GM18507 (cell line): ENCODE results near the gene PTPRU.

Source experiments
- DNase-seq: peaks from one replicate; pipeline ENCODE4 v3.0.0; 2011; ENCODE audit warnings: low read depth; ENCODE audit not compliant: insufficient read length; ENCODE audit errors: extremely low spot score
- FAIRE-seq: peaks from 2 replicates; lab custom pipeline; 2011; peaks lifted over from hg19 to GRCh38; lab: Jason Lieb, UNC

Gene PTPRU

GRCh38 chr1:29240986-29241385 is 4.7 kb downstream of the PTPRU start:
- FAIRE-seq: no peak
- DNase-seq: no peak

- FAIRE-seq (no peak), DNase-seq (no peak)
These were observed 6.9 kb downstream of the PTPRU start for GRCh38 chr1:29243023-29243870.

GRCh38 chr1:29243871-29244200 is 7.5 kb downstream of the PTPRU start:
- DNase-seq: no peak
- no peak for FAIRE-seq

GRCh38 chr1:29245261-29245660 is 8.9 kb downstream of the PTPRU start:
- FAIRE-seq (no peak), DNase-seq (no peak)

- no peak for FAIRE-seq
- no peak for DNase-seq
These were observed 9.6 kb downstream of the PTPRU start for GRCh38 chr1:29245876-29246275.

- DNase-seq (no peak), FAIRE-seq (no peak)
These were observed 10.7 kb downstream of the PTPRU start for GRCh38 chr1:29247044-29247443.

GRCh38 chr1:29247571-29248273 is 11.4 kb downstream of the PTPRU start:
- FAIRE-seq (no peak), DNase-seq (no peak)

- FAIRE-seq: no peak
- no peak for DNase-seq
These were observed 12.1 kb downstream of the PTPRU start for GRCh38 chr1:29248409-29248808.

- FAIRE-seq (no peak), DNase-seq (no peak)
These were observed 12.9 kb downstream of the PTPRU start for GRCh38 chr1:29249170-29249691.

GRCh38 chr1:29249951-29250581 is 13.7 kb downstream of the PTPRU start:
- DNase-seq (no peak), FAIRE-seq (no peak)

- FAIRE-seq (no peak), DNase-seq (no peak)
These were observed 15.1 kb downstream of the PTPRU start for GRCh38 chr1:29251164-29252124.

GRCh38 chr1:29253180-29253579 is 16.9 kb downstream of the PTPRU start:
- FAIRE-seq: no peak
- DNase-seq: no peak

GRCh38 chr1:29254346-29254745 is 18.0 kb downstream of the PTPRU start:
- DNase-seq: no peak
- FAIRE-seq: no peak

GRCh38 chr1:29255134-29255666 is 18.9 kb downstream of the PTPRU start:
- DNase-seq (no peak), FAIRE-seq (no peak)

- no peak for DNase-seq
- no peak for FAIRE-seq
These were observed 20.1 kb downstream of the PTPRU start for GRCh38 chr1:29256394-29256793.

- no peak for FAIRE-seq
- no peak for DNase-seq
These were observed 20.9 kb downstream of the PTPRU start for GRCh38 chr1:29256979-29257804.

- FAIRE-seq (no peak), DNase-seq (no peak)
These were observed 22.1 kb downstream of the PTPRU start for GRCh38 chr1:29258189-29258975.
